ENCODE results near the gene BAK1.
"Not testable (repeated sequence)": the region's sequence is repeated elsewhere in the genome, so short reads cannot be mapped to it uniquely, and the experiment has no call there.

The BAK1 gene

DNA sequence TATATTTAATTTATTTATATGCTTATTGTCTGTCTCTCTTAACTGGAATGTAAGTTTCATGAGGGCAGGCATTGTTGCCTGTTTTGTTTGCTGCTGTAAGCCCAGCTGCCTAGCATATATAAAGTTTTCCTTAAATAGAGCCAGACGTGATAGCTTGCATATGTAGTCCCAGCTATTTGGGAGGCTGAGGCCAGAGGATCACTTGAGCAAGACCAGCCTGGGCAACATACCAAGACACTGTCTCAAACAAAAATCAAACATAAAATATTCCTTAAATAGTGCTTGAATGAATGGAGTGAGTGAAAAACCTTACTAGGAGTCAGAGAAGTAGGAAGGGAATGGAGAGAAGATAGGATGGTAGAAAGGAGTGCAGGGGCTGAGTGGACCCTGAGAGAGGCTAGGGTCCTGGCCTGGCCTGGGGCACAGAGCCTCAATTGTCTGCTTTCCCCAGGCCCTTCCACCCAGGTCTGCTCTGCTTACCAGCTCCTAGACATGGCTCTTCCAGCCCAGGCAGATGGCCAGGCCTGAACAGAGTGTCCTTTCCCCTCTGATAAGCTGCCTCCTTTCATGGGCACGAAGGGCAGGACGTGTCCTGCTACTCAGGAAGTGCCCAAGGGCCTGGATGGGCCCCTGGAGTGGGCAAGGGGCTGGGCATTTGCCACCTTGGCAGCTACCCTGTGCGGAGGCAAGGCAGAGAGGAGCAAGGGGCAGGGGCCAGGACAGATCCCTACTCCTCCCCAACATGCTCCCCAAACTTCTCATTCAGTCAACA, 17.7 kb upstream of the BAK1 start:
- H3K4me1 ChIP-seq, result peaks cover 71% of the 10 kb centered on the region
- no peak overlapping the region for H3K27ac ChIP-seq
- H3K9ac ChIP-seq, result no peak overlapping the region
- TF ChIP-seq Cebpa-rat (IDR thresholded peaks at IDR 0.05), result no peak
- no peaks in the 10 kb centered on the region for H4K20me1 ChIP-seq
- 0 out of 2 replicates have a peak, but pooled peaks cover 6% of the 10 kb centered on the region for H3K9me3 ChIP-seq
- no peaks in the 10 kb centered on the region for H3K36me3 ChIP-seq
- H3K4me3 ChIP-seq, result no peak overlapping the region
- no peaks in the 10 kb centered on the region for H3K27me3 ChIP-seq
- peak overlapping the region; percentile 36; the same call in 1 of the 2 replicates for H3K4me2 ChIP-seq

DNA sequence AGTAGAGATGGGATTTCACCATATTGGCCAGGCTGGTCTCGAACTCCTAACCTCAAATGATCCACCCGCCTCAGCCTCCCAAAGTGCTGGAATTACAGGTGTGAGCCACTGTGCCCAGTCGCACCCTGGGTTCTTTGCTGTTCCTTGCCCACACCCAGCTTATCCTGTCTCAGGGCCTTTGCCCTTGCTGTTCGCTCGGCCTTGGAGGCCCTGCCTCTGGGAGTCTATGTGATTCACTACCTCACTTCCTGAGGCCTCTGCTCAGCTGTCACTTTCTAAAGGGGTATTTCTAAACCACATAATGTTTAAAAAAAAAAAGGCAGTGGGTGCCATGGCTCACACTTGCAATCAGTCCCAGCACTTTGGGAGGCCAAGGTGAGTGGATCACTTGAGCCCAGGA, 16.8 kb upstream of the BAK1 start:
- not testable (repeated sequence) for H3K36me3 ChIP-seq, H3K4me3 ChIP-seq, H4K20me1 ChIP-seq, H3K9me3 ChIP-seq, H3K9ac ChIP-seq, H3K27ac ChIP-seq, H3K27me3 ChIP-seq
- Histone ChIP-seq H3K4me2 (peak overlapping the region; percentile 36; the same call in 1 of the 2 replicates), H3K4me1 (peaks cover 79% of the 10 kb centered on the region)

DNA sequence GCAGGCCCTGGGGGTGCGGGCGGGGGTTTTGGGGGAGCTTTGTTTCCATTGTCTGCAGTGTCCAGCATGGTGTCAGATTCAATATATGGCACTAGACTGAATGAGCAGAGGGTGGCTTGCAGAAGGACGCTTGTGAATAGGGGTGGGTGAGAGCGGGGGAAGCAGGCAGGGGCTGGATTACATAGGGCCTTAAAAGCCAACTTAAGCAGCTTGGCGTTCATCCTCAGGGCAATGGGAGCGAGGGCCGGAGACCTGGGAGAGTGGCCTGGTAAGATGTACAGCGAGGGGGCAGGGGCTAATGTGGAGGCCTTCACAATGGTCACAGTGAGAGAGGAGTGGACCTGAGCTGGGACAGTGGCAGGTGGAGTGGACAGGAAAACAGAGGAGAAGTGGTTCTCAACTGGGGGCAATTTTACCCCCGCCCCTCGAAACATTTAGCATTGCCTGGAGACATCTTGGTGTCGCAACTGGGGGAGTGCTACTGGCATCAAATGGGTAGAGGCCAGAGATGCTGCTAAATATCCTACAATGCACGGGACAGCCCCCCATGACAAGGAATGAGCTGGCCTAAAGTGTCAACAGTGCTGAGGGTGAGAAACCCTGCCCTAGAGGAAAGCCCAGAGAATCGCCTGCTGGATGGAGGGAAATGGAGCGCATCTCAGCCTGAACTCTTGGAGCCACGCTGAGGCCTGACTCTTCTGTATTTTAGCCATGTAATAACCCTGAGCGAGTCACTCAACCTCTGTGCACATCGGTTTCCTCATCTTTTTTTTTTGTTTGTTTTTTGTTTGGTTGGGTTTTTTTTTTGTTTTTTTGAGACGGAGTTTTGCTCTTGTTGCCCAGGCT, 15.1 kb upstream of the BAK1 start:
- Histone ChIP-seq H4K20me1 (no peaks in the 10 kb centered on the region), H3K4me3 (no peak overlapping the region), H3K9ac (no peak overlapping the region), H3K27ac (no peak overlapping the region), H3K27me3 (no peaks in the 10 kb centered on the region), H3K4me2 (0 out of 2 replicates have a peak overlapping the region, but pooled peaks have one; percentile 14), H3K9me3 (no peaks in the 10 kb centered on the region), H3K36me3 (no peaks in the 10 kb centered on the region), H3K4me1 (peaks cover 89% of the 10 kb centered on the region)
- TF ChIP-seq Cebpa-rat (IDR thresholded peaks at IDR 0.05), result no peak

DNA sequence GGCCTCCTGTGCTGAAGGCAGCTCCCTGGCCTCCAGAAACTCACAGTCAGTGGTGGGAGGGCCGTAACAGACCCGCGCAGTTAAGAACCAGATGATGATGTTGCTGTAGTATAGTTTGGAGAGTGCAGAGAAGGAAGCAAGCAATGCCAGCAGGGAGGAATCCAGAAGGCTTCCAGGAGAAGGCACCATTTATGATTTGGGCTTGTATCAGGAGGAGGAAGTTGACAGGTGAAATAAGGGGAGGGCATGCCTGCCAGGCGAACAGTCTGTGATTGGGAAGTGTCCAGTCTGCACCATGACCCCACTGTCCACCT, 13.3 kb upstream of the BAK1 start:
- no peaks in the 10 kb centered on the region for H3K36me3 ChIP-seq
- H3K4me2 ChIP-seq, result peak overlapping the region; percentile 89
- H3K27ac ChIP-seq, result no peak overlapping the region
- peaks cover 84% of the 10 kb centered on the region for H3K4me1 ChIP-seq
- TF ChIP-seq Cebpa-rat (IDR thresholded peaks at IDR 0.05), result no peak
- no peaks in the 10 kb centered on the region for H3K9me3 ChIP-seq
- no peaks in the 10 kb centered on the region for H3K27me3 ChIP-seq
- H3K9ac ChIP-seq, result no peak overlapping the region
- H3K4me3 ChIP-seq, result peak overlapping the region; percentile 34
- no peaks in the 10 kb centered on the region for H4K20me1 ChIP-seq

DNA sequence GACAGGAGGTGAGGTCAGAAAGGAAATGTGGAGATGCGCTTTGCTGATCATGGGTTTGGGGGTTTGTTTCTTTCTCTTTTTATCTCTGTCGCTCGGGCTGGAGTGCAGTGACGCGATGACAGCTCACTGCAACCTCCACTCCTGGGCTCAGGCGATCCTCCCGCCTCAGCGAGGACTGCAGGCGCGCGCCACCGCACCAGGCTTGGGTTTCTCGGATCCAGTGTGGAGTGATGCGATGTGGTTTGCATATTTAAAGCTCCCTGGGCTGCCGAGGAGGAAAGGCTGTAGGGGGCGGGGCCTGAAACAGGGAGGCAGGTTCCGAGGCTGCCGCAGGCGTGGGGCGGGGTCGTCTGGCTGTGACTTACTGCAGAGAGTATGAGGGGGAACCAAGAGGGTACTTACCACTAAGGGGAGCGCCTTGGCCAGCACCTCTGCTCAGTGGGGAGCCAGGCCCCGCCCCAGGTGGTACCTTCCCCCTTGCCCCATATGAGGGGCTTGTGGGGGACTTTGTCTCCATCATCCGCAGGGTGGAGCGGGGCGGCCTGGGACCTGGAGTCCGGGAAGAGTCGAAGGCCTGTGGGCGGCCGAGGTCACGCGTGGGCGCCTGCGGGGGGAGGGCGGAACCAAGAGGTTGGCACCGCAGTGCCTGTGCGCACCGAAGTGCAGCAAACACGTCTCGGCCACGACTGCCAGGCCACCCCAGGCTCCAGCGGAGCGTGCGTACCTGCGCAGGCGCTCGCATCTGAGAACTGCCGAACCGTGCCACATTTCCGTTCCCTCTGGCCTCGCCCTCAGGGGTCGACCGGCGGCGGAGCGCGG, 12.7 kb upstream of the BAK1 start:
- TF ChIP-seq Cebpa-rat (IDR thresholded peaks at IDR 0.05), result no peak
- peak overlapping the region; percentile 34 for H3K4me3 ChIP-seq
- no peaks in the 10 kb centered on the region for H3K9me3 ChIP-seq
- no peaks in the 10 kb centered on the region for H3K36me3 ChIP-seq
- no peaks in the 10 kb centered on the region for H3K27me3 ChIP-seq
- H3K4me1 ChIP-seq, result peaks cover 85% of the 10 kb centered on the region
- peak overlapping the region; percentile 33; the same call in 1 of the 2 replicates for H3K27ac ChIP-seq
- H4K20me1 ChIP-seq, result no peaks in the 10 kb centered on the region
- H3K4me2 ChIP-seq, result peak overlapping the region; percentile 89
- no peak overlapping the region for H3K9ac ChIP-seq

DNA sequence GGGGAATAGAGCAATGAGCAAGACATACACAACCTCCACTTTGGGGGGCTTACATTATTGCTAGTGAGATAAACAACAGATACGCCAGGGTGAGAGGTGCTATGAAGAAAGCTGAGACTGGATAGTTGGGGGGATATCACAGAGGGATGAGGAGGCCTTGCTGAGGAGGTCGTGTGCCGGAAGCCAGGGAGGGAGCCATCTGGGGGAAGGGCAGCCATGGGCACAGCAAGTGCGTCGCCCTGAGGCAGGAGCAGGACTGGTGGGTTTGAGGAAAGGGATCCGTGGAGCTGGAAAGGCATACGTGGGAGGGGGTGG, 12.2 kb upstream of the BAK1 start:
- Histone ChIP-seq H3K4me2 (peak overlapping the region; percentile 89), H3K9me3 (no peaks in the 10 kb centered on the region), H3K36me3 (no peaks in the 10 kb centered on the region), H3K9ac (no peak overlapping the region), H3K4me3 (peak overlapping the region; percentile 34; the same call in 1 of the 2 replicates), H3K27me3 (no peaks in the 10 kb centered on the region), H3K27ac (no peak overlapping the region), H4K20me1 (no peaks in the 10 kb centered on the region), H3K4me1 (peaks cover 85% of the 10 kb centered on the region)
- TF ChIP-seq Cebpa-rat (IDR thresholded peaks at IDR 0.05), result no peak

DNA sequence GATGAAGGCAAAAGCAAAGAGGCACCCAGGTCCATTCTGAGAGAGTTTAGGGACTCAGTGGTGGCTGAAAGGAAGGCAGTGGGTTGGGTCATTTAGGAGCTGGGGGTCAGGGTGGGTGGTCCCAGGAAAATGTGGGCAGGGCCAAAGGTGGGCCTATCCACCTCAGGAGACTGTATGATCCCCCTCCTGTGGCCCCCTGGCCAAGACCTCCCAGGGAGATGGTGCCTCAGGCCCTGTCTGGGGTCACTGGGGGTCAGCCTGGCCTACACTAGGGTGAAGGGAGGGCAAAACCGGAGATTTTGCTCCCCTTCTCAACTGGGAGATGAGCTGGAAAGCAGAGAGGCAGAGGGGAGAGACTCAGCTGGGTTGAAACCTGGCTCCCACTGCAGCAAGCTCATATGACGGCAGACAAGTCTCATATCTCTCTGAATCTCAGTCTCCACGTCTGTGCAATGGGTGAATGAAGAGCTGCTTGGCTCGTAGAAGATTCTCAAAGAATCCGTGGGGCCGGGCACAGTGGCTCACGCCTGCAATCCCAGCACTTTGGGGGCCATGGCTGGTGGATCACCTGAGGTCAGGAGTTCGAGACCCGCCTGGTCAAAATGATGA, 11.5 kb upstream of the BAK1 start:
- peak overlapping the region; percentile 89 for H3K4me2 ChIP-seq
- H4K20me1 ChIP-seq, result no peaks in the 10 kb centered on the region
- H3K27ac ChIP-seq, result peak overlapping the region; percentile 38; the same call in 1 of the 2 replicates
- no peaks in the 10 kb centered on the region for H3K9me3 ChIP-seq
- H3K4me3 ChIP-seq, result no peak overlapping the region
- H3K9ac ChIP-seq, result no peak overlapping the region
- H3K27me3 ChIP-seq, result no peaks in the 10 kb centered on the region
- no peak for TF ChIP-seq Cebpa-rat (IDR thresholded peaks at IDR 0.05)
- H3K4me1 ChIP-seq, result peaks cover 82% of the 10 kb centered on the region
- H3K36me3 ChIP-seq, result no peaks in the 10 kb centered on the region

DNA sequence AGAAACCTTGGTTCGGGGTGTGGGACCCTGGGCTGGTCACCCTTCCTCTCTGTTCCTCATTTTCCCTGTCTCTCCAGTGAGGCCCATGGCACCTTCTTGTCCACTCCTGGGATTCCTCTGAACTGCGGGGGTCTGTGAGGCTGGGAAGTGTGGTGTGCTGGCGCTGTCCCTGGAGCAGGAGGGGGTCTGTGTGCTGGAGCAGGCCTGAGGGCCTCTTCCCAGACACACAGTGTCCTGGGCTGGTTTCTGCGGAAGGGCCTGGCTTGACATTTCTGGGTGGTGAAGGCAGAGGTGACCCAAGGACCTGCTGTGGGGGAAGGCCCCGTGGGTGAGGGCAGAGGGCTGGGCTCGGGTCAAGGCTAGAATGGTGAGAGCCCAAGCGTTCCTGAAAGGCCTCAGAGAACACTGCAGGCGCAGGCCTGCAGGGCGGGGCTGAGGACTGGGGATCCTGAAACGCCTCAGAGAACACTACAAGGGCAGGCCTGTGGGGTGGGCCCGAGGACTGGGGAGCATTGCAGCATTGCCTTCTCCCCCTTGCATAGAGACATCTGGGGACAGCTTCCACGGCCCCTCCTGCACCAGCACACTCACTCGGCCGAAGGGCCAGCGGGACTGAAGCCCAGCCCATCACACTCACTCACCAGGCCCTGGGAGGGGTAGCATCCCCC, 10.6 kb upstream of the BAK1 start:
- Histone ChIP-seq H3K4me2 (peak overlapping the region; percentile 89), H3K9ac (no peak overlapping the region; the same call in 1 of the 2 replicates), H3K4me1 (peaks cover 89% of the 10 kb centered on the region), H3K4me3 (no peak overlapping the region), H3K9me3 (no peaks in the 10 kb centered on the region), H3K27me3 (no peaks in the 10 kb centered on the region), H3K36me3 (no peaks in the 10 kb centered on the region), H3K27ac (peak overlapping the region; percentile 47; the same call in 1 of the 2 replicates), H4K20me1 (no peaks in the 10 kb centered on the region)
- TF ChIP-seq Cebpa-rat (IDR thresholded peaks at IDR 0.05), result no peak

All from BLaER1 (cell line).